ENCODE measurements around the gene GRAMD2B. TPM values are rescaled to one million over a fixed set of nuclear protein-coding genes. Genes with fewer than 3 reads are reported as not detected.
"Not testable (repeated sequence)": the region's sequence is repeated elsewhere in the genome, so short reads cannot be mapped to it uniquely, and the experiment has no call there.

Gene GRAMD2B
- total RNA-seq, 1 donor: 113 TPM

DNA sequence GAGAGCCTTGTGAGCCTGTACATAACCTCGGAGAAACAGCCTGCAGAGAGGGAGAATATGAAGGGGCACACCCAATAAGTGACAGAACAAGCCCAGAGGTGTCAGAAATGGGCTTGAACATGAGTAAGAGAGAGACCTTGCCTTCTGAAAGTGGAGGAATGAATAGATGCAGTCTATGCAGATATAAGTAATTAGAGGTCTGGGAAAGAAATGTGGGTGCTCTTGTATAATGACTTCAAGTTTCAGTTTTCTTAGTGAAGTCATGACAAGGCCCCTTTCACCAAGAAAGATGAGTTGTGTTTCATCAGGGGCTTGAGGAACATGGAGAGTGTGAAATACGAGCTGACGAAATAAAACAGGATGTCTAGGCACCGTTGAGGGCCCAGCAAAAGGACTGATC lies 15.1 kb downstream of the GRAMD2B start:
- H3K4me3 ChIP-seq (ENCODE audit: low read depth, low read length): no peak overlapping the region
- TF ChIP-seq, protein P1, sequence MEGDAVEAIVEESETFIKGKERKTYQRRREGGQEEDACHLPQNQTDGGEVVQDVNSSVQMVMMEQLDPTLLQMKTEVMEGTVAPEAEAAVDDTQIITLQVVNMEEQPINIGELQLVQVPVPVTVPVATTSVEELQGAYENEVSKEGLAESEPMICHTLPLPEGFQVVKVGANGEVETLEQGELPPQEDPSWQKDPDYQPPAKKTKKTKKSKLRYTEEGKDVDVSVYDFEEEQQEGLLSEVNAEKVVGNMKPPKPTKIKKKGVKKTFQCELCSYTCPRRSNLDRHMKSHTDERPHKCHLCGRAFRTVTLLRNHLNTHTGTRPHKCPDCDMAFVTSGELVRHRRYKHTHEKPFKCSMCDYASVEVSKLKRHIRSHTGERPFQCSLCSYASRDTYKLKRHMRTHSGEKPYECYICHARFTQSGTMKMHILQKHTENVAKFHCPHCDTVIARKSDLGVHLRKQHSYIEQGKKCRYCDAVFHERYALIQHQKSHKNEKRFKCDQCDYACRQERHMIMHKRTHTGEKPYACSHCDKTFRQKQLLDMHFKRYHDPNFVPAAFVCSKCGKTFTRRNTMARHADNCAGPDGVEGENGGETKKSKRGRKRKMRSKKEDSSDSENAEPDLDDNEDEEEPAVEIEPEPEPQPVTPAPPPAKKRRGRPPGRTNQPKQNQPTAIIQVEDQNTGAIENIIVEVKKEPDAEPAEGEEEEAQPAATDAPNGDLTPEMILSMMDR (IDR thresholded peaks at IDR 0.05; ENCODE audit: insufficient read depth, low read depth, low read length): no peak
- DNase-seq (ENCODE audit: low read depth): no peak

- TF ChIP-seq, protein P1 (IDR thresholded peaks at IDR 0.05; ENCODE audit: insufficient read depth, low read depth, low read length): no peak
- DNase-seq (ENCODE audit: low read depth): no peak
- H3K4me3 ChIP-seq (ENCODE audit: low read depth, low read length): no peak overlapping the region
Observed at GRCh38 chr5:126438868-126439267, 15.7 kb downstream of the GRAMD2B start.

DNA sequence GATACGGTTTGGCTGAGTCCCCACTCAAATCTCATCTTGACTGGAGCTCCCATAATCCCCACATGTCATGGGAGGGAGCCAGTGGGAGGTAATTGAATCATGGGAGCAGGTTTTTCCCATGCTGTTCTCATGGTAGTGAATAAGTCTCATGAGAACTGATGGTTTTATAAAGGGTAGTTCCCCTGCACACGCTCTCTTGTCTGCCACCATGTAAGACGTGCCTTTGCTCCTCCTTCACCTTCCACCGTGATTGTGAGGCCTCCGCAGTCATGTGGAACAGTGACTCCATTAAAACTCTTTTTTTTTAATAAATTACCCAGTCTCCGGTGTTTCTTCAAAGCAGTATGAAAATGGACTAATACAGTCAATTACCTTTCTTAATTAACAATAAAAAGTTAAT lies 16.5 kb downstream of the GRAMD2B start:
- H3K4me3 ChIP-seq (ENCODE audit: low read depth, low read length); DNase-seq (ENCODE audit: low read depth): not testable (repeated sequence)

GRCh38 chr5:126441230-126441629 lies 18.0 kb downstream of the GRAMD2B start:
- no peak for DNase-seq (ENCODE audit: low read depth)
- H3K4me3 ChIP-seq (ENCODE audit: low read depth, low read length): no peak overlapping the region
- TF ChIP-seq, protein P1 (IDR thresholded peaks at IDR 0.05; ENCODE audit: insufficient read depth, low read depth, low read length): no peak

GRCh38 chr5:126443374-126443851 lies 20.2 kb downstream of the GRAMD2B start:
- TF ChIP-seq, protein P1 (IDR thresholded peaks at IDR 0.05; ENCODE audit: insufficient read depth, low read depth, low read length): no peak
- H3K4me3 ChIP-seq (ENCODE audit: low read depth, low read length): no peak overlapping the region
- no peak for DNase-seq (ENCODE audit: low read depth)

- TF ChIP-seq, protein P1 (IDR thresholded peaks at IDR 0.05; ENCODE audit: insufficient read depth, low read depth, low read length): no peak
- no peak for DNase-seq (ENCODE audit: low read depth)
- H3K4me3 ChIP-seq (ENCODE audit: low read depth, low read length): no peak overlapping the region
Observed at GRCh38 chr5:126444137-126444536, 20.9 kb downstream of the GRAMD2B start.

- TF ChIP-seq, protein P1 (IDR thresholded peaks at IDR 0.05; ENCODE audit: insufficient read depth, low read depth, low read length): no peak
- DNase-seq (ENCODE audit: low read depth): no peak
- no peak overlapping the region for H3K4me3 ChIP-seq (ENCODE audit: low read depth, low read length)
Observed at GRCh38 chr5:126445502-126446174, 22.4 kb downstream of the GRAMD2B start.

All from fibroblast of villous mesenchyme (primary cell).